HepG2 (cell line): ENCODE measurements around the gene LATS1. TPM values are rescaled to one million over a fixed set of nuclear protein-coding genes. Genes with fewer than 3 reads are reported as not detected.

Source experiments
- ATRX ChIP-seq: sonication (generic); formaldehyde crosslinking; IDR thresholded peaks from 2 replicates; pipeline ENCODE4 v1.4.0; 2020; ENCODE audit warnings: missing genetic modification reagents, borderline replicate concordance
- DRAP1 ChIP-seq: IDR thresholded peaks from 2 replicates; pipeline ENCODE4 v1.6.1; 2016; ENCODE audit warnings: missing genetic modification reagents, missing compliant biosample characterization
- HDAC2 ChIP-seq: sonication (generic); formaldehyde crosslinking; IDR thresholded peaks from 2 replicates; pipeline ENCODE4 v1.4.0; 2020; ENCODE audit warnings: missing genetic modification reagents
- HOXA9 ChIP-seq: sonication (generic); formaldehyde crosslinking; IDR thresholded peaks from 2 replicates; pipeline ENCODE4 v1.8.1; 2022; ENCODE audit warnings: missing genetic modification reagents, mild to moderate bottlenecking, moderate library complexity, borderline replicate concordance
- JUND ChIP-seq: sonication (generic); formaldehyde crosslinking; IDR thresholded peaks from 2 replicates; pipeline ENCODE4 v1.8.0; 2022; ENCODE audit warnings: mild to moderate bottlenecking, missing genetic modification reagents
- SMC3 ChIP-seq: IDR thresholded peaks from 2 replicates; pipeline ENCODE4 v1.6.1; 2011; ENCODE audit warnings: low read length, improper control_type of control experiment
- TCF7L2 ChIP-seq: IDR thresholded peaks from 2 replicates; pipeline ENCODE4 v1.6.1; 2011; ENCODE audit warnings: mild to moderate bottlenecking, low read depth, low read length, moderate library complexity
- ZBTB8A ChIP-seq: sonication (generic); formaldehyde crosslinking; IDR thresholded peaks from 2 replicates; pipeline ENCODE4 v1.4.0; 2020; ENCODE audit warnings: mild to moderate bottlenecking, low read depth, missing genetic modification reagents, borderline replicate concordance
- ZFAT ChIP-seq: sonication (generic); formaldehyde crosslinking; conservative IDR thresholded peaks from 2 replicates; pipeline ENCODE4 v1.8.1; 2023; ENCODE audit warnings: missing genetic modification reagents, inconsistent platforms
- ZHX2 ChIP-seq, 2 experiments: sonication (generic) in 1 of 2; formaldehyde crosslinking in 1 of 2; IDR thresholded peaks; 2 replicates each; pipeline versions ENCODE4 v1.6.1 to v1.9.0; 2014 to 2022; ENCODE audit warnings: antibody characterized with exemption in 1 of 2, borderline replicate concordance in 1 of 2, inconsistent platforms in 1 of 2, low read depth in 1 of 2, missing genetic modification reagents in 1 of 2
- ZNF512B ChIP-seq: sonication (generic); formaldehyde crosslinking; IDR thresholded peaks from 2 replicates; pipeline ENCODE4 v1.5.1; 2020; ENCODE audit warnings: missing genetic modification reagents, mild to moderate bottlenecking, borderline replicate concordance
- ZNF652 ChIP-seq: IDR thresholded peaks from 2 replicates; pipeline ENCODE4 v1.6.1; 2016; ENCODE audit warnings: low read depth, borderline replicate concordance
- ZNF709 ChIP-seq: sonication (generic); formaldehyde crosslinking; IDR thresholded peaks from 2 replicates; pipeline ENCODE4 v1.5.0; 2020; ENCODE audit warnings: mild to moderate bottlenecking, missing genetic modification reagents
- ZSCAN21 ChIP-seq: sonication (generic); formaldehyde crosslinking; IDR thresholded peaks from 2 replicates; pipeline ENCODE4 v1.8.0; 2022; ENCODE audit warnings: mild to moderate bottlenecking, missing genetic modification reagents, moderate library complexity, borderline replicate concordance
- polyA plus RNA-seq, 8 experiments: library from polyadenylated mRNA; depleted of rRNA in 3 of 8; stranded (reverse) in 7 of 8; unstranded in 1 of 8; fragments of >200 nt; fragmentation: Illumina TruSeq in 4 of 8; extraction: Trizol in 4 of 8; gene quantifications; 2 replicates each; pipeline versions ENCODE4 v1.2.1 to v1.2.3, GENCODE V29; 2011 to 2016; ENCODE audit warnings: low read depth in 4 of 8, missing spikeins in 1 of 8, mixed read lengths in 1 of 8; ENCODE audit not compliant: insufficient read depth in 1 of 8
- total RNA-seq, 5 experiments: library from RNA; depleted of rRNA; stranded (reverse); fragments of >200 nt; fragmentation: Illumina TruSeq; extraction: Trizol; gene quantifications; 2 replicates each; pipeline ENCODE4 v1.2.3, GENCODE V29; 2016; ENCODE audit warnings: low read depth in 1 of 5

The LATS1 gene
- total and polyA plus RNA-seq, 2 of the 13 experiments (the other 11 are each of a cell fraction or from before 2014, with no cell fraction given), result 9.9 to 12.6 TPM

- TF ChIP-seq ZNF512B (CRISPR knock-in tag), result peak; percentile 83
- TF ChIP-seq ZSCAN21 (CRISPR knock-in tag), result peak; percentile 38; the same call in 1 of the 2 replicates
- TF ChIP-seq ZBTB8A (CRISPR knock-in tag), result peak; percentile 75; the same call in 1 of the 2 replicates
- peak; percentile 86 for TF ChIP-seq DRAP1
- TF ChIP-seq ZFAT (CRISPR knock-in tag), result peak; percentile 48; the same call in 1 of the 2 replicates
- peak; percentile 77 for TF ChIP-seq ZHX2 (IDR thresholded peaks at IDR 0.05; ENCODE audit: low read depth)
- TF ChIP-seq ZHX2 (CRISPR knock-in tag; IDR thresholded peaks at IDR 0.05; ENCODE audit: borderline replicate concordance), result no peak; the same call in 1 of the 2 replicates
- peak; percentile 90; the same call in 1 of the 2 replicates for TF ChIP-seq ZNF709 (CRISPR knock-in tag)
- TF ChIP-seq HOXA9 (CRISPR knock-in tag), result peak; percentile 90; the same call in 1 of the 2 replicates
- no peak for TF ChIP-seq SMC3
- no peak; the same call in 1 of the 2 replicates for TF ChIP-seq JUND
- TF ChIP-seq HDAC2 (CRISPR knock-in tag), result peak; percentile 69
- no peak; the same call in 1 of the 2 replicates for TF ChIP-seq ZNF652 (CRISPR knock-in tag)
- no peak for TF ChIP-seq ATRX (CRISPR knock-in tag)
- TF ChIP-seq TCF7L2, result no peak
Observed at GRCh38 chr6:149717588-149718458, at the start of gene LATS1 (continued).
